GM19452 (cell line): Measurements from ENCODE around the gene HIGD1C.

Experiments
- ATAC-seq: cut with Tn5 transposase; IDR thresholded peaks from one replicate; pipeline ENCODE4 v1.9.1; 2021; ENCODE audit not compliant: unreplicated experiment

The HIGD1C gene

DNA sequence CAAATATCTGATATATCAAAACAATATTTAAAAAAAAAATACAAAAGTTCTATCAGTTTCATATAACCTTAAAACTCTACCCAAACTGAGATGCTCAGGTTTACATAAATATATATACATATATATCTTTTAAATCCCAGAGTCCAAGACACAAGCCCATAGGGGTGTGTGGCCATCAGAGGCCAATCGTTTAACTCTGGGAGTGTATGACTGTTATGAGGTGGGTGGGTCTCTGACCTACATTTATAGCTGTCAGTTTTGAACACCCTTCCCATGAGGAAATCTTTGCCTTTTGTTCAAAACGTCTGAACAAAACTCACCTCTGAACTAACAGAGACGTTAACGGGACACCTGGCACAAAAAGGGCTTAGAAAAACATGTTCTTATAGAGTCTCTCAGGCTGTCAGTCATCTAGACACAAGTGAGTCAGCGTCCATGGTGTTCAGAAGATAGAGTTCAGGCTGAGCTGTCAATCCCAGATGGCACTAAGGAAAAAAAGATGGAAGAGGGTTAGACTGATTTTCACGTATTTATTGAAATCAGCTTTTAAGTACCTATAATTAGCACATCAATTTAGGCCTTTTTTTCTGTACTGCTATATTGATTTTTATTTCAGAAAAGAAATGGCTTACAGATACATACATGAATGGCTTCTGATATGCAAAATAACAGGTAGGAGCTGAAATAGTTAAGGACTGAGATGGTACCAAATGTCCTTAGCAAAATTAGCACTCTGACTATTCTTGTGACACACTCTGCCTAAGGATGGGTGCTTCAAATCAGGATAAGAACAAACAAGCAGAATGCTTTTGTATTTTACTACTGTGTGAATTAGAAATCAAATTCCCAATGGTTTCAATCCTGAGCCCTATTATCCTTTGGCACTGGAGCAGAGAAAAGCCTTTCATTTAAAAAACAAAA lies 29.2 kb downstream of the HIGD1C start:
- ATAC-seq: no peak

DNA sequence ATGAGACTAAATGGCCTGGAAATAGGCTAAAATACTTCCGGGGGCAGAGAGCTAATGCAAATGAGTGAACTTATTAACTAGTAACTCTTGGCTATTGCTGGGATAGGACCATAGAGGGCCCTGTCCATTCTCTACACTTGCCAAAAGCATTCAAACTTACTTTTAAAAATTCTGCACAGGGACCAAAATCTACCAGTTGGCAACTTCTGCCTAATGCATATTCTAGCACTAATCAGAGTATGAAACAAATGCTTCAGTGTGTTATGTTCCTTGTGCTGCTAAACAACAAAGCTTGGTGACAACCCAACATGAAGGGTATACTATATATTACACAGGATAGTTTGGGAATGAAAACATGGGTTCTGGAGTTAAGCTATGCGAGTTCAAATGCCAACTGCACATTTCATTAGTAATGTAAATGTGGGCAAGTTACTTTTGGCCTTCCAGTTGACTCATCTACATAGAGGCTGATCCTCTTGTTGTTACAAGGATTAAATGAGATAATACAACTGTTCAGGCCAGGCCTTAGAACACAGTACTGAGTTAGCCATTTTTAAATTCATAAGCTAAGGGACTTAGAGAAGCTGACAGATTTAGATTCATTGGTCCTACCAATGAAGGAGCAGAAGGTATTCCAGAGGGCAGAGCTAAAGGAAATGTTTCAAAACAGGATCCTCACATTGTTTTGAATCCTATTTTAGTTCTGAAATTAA lies 32.4 kb downstream of the HIGD1C start:
- ATAC-seq: no peak

DNA sequence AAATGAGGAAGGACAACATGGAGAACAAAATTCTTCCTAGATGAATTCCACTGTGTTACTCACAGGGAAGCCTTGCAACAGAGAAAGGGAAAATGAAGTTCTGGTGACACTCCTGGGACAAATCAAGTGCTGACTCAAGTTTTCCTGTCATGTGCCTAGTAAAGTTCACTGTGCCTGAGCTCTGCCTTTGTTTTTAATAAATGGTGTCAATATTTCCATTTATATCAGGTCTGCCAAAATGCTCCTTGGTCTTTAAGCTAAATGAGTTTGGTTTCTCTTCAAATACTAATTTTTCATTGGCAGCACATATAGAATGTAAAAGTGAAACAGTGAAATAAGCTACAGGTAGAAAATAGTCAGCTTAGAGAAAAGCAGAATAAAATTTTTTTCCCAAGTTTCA lies 33.0 kb downstream of the HIGD1C start:
- no peak for ATAC-seq

DNA sequence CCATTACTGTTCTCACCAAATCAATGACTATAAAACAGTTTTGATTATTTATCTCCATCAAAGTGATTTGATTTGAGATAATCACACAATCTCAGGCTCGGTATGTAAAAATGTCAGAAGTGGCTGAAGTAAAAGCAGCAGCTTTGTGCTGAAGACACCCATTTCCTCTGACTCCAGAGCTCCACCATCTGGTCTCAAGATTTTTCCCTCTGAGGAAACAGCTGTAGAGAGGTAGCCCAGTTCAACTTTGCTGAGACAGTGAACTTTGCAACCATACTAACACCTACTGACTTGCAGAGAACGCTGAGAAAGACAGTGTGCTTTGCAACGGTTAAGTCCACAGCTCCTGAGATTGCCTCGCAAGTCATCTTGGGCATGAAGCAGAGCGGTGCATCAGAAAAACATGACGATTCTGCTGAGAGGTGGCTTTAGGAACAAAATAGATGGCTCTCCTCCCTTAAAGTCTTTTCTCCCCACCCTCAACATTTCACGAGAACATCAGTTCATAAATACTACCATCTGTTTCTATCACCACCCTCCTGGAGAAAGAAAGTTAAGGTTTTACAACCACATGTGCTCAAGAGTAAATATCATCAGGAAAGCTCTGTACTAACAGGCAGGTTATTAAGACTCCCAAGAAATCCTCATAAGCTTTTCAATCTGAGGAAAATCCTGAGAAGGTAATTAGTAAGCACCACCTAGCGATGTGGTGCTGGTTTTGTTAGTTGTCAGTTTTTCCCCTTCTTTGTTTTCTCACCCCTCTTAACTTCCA lies 34.8 kb downstream of the HIGD1C start:
- ATAC-seq: no peak

DNA sequence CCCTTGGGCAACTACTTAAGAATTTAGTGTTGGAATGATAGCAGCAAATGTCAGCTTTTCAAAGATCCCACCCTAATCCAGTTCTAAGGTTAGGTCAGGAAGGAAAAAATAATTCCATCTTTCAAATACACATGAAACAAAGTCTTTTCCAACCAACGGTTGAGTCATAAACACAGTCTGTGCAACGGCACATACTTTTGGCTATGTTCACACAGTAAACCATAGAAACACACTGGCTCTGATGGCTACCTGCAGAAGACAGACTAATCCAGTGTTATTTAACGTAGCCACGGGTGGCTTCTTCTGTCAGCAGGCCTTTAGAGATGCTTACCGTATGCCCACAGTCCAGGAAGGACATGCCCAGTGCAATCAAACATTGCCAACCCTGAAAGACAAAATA lies 35.7 kb downstream of the HIGD1C start:
- no peak for ATAC-seq

DNA sequence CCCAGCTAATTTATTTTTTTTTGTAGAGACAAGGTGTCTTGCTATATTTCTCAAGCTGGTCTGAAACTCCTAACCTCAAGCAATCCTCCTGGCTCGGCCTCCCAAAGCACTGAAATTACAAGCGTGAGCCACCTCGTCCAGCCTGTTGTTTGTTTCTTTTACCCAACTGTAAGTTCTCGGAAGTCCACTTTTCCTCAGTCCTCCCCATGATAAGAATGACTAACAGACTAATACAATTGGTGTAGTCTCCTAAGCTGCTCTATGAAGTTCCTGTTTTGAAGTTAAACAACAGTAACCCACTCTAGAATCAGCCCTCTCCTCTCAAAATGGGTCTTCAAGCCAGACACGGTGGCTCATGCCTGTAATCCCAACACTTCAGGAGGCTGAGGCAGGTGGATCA lies 36.5 kb downstream of the HIGD1C start:
- ATAC-seq: no peak

DNA sequence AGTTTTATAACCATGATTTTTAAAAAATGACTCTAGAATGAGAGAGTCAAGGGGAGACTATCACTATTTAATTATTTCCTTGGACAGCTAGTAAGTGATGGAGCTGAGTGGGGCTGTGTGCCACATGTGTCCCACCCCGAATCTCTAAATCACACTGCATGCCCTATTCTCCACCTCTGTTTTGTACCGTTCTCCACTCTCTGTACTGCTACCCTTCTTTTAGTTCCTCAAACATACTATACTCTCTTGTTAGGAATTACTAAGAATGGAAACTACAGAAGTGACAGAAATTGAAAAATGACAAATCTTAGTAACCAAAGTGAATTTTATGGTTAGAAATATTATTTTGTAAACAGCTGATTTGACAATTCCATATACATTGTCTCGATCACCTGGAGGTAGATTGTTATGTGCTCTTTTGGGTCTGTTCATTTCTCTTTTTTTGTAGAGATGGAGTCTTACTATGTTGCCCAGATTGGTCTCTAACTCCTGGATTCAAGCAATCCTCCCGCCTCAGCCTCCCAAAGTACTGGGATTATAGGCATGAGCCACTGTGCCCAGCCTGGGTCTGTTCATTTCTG lies 37.9 kb downstream of the HIGD1C start:
- ATAC-seq: no peak

DNA sequence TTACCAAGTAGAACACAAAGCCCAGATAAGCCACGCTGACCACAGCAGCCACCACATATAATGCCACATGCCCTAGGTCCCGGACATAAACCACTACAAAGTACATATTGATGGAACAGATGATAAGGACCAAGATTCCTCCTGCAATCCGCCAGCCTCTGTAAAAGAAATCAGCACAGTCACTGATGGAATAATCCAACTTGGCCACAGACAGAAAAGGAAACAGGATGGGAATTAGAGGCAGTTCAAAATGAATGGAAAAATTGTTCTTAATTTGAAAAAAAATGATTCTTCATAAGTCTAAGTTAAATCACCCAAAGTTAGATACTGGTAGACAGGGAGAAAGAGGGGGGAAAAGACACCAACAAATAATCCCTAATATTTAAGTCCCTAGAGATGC lies 38.4 kb downstream of the HIGD1C start:
- no peak for ATAC-seq

DNA sequence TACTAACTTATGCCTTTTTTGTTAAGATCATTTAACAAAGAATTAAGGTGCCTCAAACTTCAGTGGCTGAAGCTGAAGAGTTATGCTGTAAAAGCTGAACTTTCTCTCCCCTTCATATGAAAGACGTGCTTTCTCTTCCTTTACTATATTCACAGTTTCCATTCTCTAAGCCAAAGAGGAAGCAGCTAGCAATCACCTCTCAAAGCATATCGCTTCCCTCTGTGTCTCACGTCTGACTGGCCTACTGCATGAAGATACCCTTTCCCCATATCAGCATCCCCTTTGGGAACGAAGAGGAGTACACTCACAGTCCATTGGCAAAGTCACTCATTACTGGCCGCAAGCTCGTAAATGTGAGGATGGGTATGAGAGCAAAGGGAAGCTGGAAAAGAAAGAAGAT lies 38.9 kb downstream of the HIGD1C start:
- no peak for ATAC-seq

DNA sequence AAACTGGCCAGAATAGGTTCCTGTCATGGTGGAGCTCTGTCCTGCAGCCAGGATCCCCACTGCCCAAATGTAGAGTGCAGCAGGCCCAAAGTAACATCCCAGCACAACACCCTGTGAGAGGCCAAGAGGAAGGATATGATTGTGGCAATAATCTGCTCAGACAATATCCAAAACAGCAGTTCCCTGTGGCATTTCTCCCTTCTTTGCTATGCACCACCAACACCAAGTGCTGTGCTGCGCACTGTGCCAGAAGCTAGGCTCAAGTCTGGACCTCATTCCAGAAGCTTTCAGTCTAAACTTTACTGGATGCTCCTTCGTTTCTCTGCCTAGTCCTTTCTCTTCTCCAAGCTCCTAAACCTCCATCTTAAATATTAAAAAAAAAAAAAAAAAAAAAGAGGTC lies 40.5 kb downstream of the HIGD1C start:
- ATAC-seq: no peak

DNA sequence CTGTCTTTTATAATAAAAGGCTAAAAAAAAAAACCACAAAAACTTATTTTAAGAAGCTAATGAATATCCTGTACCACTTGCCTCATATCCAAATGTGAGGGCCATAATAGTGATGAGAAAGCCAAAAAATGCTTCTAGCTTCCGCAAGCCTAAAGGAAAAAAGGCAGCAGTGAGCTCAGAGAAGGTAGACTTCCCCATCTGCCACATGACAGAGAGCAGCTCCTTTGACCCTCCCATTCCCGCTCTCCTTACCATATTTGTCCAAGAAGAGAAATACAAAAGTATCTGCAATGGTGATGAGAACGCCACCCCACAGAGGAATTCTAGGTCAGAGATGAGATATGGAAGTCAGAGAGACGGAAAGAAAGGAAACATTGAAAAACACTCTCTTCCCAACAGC lies 46.7 kb downstream of the HIGD1C start:
- no peak for ATAC-seq

DNA sequence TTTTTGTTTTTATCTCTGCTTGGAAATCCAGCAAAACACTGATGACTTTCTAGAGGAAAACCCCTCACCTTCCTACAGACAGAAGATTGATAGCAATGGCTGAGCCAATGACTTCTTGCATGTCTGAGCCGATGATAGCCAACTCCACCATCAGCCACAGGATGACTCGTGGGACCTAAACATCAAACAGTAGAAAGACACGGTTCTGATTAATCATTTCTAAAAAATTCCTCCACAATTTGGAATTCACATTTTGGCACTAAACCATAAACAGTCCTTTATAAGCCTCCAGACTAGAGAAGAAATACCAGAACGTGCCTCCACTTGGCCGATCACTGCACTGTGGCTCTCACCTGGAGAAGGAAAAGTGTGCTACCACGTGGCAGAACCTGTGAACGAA lies 47.9 kb downstream of the HIGD1C start:
- no peak for ATAC-seq

DNA sequence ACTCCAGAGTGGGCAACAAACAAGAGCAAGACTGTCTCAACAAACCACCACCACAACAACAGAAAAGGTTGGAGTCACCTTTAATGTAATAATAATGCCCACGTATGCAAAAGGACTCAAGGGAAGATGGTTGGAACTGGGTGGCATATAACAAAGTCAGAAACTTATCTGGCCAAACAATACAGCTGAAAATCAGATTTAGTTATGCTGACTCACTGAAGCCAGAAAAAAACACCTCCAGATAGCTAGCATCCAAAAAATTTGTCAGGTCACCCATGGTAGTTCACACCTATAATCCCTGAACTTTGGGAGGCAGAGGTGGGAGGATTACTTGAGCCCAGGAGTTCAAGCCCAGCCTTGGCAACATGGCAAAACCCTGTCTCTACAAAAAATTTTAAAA lies 49.5 kb downstream of the HIGD1C start:
- ATAC-seq: no peak

DNA sequence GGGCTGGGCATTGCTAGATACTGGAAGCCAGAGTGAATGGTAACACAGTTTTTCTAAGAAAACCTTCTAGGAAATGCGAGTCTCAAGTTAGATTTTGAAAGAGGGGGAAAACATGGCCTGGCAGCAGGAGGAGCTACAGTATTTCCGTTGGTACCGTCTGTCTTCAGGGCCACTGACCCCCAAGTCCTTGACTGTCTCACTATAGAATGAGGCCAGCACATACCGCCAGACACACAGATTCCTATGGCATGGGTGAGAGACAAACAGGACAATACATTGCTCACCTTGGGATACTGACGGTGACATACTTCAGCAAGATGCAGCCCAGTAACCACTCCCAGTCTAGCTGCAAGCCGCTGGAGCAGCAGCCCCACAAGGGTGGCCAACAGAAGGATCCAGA lies 52.2 kb downstream of the HIGD1C start:
- ATAC-seq: no peak

DNA sequence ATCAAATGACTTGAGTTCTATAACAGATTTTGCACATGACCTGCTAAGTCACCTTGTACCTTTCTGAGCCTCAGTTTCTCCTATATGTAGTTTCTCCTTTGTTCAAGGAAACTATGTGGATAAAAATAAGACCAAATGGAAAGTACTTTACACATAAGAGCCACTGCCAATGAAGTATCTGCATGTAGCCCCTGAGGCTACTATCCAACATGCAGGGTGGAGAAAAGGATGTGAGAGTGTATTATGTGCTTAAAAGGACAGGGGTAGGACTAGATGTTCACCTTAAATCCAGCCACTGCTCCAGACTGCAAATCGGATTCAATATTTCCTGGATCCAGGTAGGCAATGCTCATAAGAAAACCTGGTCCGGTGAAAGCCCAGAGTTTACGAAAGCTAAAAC lies 52.7 kb downstream of the HIGD1C start:
- ATAC-seq: no peak

DNA sequence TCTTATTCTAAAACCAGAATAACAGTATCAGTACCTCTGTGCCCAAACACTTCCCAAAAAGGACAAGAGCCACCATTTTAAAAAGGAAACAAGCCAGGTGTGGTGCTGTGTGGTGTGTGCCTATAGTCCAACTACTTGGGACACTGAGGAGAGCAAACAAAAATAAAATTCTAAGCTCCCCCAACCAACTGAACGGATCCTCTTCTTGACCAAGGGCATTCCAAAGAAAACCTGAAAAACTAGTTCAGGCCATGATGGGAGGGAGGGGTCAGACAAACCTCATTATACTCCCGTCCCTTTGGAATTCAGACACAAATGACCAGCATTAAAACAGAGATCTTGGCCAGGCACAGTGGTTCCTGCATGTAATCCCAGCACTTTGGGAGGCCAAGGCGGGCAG lies 53.3 kb downstream of the HIGD1C start:
- no peak for ATAC-seq

DNA sequence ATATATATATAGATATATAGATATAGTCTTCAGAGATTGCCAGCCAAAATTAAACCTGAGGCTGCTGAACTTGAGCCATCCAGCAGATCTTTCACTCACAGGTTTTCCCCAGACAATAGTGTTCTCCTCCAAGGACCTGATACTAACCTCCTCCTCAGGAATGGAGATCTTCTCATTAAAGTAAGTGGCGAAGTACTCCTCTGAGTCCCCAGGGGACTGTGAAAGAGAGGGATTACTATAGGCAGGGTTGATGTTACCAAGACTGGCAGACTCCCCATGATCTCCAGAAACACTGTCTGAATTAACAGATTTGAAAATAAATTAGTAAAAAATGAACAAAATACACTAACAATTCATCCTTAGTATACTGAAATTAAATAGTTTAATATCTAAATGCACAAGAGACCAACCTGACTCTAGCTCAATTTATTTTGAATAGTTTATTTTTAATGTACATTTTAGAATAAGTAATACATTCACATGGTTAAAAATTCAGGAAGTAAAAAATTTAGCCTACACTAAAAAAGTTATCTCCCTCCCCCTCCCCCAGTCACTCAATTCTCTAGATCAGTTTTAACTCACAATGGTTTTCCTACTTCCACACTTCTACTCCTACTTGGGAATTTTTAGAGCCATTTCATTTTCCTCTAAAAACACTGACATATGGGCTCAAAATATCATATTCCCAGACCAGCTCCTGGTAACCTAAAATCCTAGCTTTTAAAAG lies 56.1 kb downstream of the HIGD1C start:
- ATAC-seq: no peak

DNA sequence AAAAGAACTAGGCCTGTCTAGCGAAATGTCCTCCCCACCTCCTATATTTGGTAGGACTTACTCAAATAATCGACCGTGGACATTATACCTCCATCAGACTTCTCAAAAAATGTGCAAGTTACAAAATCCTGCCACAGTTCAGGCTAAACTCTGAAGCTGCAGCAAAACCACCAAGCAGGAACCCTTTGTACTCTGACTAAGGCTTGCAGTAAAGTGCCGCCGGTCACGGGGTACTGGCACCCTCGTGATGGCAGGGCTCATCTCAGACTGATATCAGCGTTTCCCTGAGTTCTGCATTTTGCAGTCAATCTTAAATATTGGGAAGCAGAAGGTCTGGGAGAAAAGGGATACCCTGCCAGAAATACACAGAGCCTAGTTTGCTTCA lies 56.7 kb downstream of the HIGD1C start:
- ATAC-seq: no peak

DNA sequence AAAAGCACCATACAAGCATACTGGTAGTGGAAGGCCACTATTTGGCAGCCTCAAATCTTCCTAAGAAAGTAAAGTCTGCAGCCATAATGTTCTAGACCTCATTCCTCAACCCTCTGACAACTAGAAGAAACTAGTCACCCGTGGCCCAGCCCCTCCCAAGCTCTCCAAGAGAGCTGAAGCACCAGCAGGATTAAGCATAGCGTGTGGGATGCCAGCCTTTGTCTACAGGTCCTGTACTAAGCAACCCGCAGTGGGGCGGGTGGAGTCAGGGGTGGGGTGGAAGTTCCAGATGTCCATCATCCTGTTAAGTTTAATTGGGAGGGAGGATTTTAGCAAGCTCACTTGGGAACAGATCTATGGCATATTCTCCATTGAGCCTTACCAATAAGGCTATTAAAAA lies 59.6 kb downstream of the HIGD1C start:
- no peak for ATAC-seq

DNA sequence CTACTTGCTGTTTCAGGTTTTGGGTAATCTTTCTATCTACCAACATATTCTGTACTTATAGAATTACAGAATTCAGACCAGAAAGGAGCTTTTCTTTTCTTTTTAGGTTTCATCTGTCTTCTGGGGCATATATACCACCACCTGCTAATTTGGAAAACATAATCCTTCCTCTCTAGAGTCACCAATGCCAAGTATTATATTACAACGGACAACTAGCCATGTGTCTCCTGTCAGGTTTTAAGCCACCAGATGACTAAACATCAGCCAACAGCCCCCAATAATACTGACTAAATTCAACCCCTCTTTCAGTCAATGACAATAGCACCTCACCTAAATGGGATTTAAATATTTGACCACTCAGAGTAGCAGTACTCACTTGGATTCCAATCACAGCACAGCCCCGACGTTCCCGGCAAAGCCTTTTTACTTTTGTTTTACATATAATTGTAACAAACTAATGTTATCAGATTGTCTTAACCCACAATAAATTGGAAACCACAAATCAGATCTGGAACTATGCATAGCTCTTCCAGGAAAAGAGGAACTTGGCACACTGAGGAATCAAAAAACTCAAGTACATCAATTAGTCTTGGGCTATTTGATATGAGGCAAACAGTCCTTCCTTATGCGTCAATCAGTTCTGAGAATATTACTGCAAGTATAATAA lies 60.4 kb downstream of the HIGD1C start:
- no peak for ATAC-seq
